SIG-M5 (cell line): ENCODE results near the gene NTM.

Experiments
- DNase-seq: peaks from one replicate; lab custom pipeline; 2025; lab: John Stamatoyannopoulos, UW

Gene NTM

GRCh38 chr11:131687291-131688047, 317.1 kb downstream of the NTM start:
- DNase-seq = no peak

DNA sequence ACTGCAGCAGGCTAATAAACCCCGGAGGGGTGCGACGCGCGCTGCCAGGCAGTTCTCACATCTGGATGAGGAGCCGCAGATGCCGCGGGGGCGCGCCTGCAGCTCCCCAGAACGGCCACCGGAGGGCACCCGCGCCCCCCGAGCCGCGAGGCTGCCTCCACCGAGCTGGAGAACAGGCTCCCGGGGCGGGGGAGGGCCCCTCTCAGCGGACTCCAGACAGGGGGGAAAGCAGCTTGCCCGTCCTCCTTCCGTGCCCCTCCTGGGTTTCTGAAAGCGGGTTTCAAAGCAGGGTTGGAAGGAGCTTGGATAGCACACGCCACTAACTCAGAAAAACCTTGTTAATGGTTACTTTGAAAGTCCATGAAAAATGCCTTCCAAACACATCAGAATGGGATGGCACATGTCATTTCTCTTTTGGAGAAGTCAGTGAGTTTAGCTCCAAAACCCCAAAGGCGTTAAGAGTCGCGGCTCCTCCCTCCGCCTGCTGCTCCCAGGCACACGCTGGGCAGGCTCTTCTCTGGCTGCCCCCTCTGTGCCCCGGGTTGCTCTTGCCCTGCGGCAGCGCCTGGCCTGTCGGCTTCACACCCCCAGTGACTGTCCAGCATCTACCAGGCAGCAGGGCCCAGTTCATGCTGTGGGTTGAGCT, 317.8 kb downstream of the NTM start:
- DNase-seq = no peak

DNA sequence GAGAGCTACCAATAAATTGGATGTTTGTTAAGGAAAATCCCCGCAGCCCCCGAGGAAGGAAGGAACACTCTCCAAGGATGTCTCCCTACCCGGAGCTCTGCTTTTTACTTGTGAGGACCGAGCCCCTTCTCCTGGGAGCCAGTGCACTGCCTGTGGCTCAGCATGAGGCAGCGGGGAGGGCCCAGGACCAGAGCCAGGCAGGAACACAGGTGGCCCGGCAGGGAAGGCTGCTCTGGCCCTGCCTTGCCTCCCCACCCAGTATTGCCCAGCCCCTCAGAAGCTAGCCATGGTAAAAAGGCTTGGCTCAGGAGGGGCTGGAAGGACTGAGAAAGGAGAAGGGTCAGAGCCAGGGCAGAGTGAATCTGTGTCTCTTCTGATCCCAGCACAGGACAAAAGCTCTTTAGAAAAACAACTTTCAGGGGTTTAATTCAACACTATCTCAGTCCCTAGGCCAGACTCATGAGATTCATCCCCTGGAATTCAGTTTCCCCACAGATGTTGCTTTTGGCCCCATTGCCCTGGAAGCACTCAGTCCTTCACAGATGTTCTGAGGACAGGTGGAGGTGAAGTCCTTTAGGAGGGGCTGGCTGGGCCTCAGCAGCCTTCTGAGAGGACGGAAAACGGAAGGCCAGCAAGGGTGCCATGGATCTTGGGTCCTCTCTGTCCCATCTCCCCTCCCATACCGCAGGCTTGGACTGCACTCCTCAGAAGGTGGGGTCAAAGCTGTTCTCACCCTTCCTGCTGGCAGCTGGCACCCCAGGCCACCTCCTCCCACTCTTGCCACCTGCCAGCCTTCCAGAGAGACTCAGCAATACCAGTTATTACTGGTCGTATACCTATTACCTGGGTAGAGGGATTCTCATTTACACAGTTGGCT, 318.9 kb downstream of the NTM start:
- DNase-seq = no peak

GRCh38 chr11:131690362-131690761, 319.9 kb downstream of the NTM start:
- DNase-seq = no peak

DNA sequence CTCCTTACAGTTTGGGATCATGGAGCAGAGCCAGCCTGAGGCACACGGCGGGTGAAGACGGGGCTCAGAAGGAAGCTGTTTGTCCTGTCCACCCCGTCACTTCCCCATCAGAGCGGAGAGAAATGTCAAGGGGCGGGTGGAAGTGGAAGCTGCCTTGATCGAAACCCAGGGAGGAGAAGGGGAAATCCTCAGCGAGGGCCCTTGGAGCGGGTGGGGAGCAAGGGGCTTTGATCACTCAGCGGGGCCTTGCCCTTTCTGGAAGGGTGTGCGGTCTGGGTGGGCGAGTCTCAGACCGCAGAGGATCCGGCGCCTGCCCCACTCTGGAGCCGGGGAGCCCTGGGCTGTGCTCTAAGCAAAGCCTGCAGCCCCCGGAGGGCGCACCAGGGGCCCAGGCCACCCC, 320.4 kb downstream of the NTM start:
- no peak for DNase-seq

GRCh38 chr11:131691181-131692041, 321.0 kb downstream of the NTM start:
- no peak for DNase-seq

DNA sequence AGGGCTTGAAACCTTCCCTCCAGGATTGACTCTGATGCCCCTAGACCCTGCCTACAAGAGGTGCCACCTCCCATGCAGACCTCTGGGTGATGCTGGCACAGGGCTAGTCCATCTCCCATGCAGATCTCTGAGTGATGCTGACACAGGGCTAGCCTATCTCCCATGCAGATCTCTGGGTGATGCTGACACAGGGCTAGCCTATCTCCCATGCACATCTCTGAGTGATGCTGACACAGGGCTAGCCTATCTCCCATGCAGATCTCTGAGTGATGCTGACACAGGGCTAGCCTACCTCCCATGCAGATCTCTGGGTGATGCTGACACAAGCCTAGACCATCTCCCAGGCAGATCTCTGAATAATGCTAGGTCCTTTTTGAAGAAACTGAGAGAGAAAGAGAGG, 321.7 kb downstream of the NTM start:
- no peak for DNase-seq

DNA sequence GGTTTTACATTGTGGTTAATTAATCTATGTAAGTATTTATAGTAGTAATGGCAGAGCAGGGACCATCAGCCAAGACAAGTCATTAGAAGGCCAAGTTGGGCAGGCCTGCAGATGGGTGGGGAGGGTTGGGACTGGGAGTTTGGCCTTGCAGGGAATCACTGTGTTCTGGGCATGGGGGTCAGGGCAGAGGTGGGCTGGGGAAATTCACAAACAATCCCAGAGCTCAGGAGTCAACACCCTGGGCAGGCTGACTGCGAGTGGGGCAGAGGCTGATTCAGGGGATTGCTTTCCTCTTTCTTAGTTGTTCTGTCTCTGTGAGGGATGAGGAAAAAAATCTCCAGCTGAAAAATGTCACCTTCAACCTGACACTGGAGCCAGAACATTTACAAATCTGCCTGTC, 322.5 kb downstream of the NTM start:
- DNase-seq = no peak

GRCh38 chr11:131693756-131694155, 323.3 kb downstream of the NTM start:
- DNase-seq = no peak

- no peak for DNase-seq
Measured at GRCh38 chr11:131694526-131695424, 324.4 kb downstream of the NTM start.

- no peak for DNase-seq
Measured at GRCh38 chr11:131695889-131696429, 325.5 kb downstream of the NTM start.

DNA sequence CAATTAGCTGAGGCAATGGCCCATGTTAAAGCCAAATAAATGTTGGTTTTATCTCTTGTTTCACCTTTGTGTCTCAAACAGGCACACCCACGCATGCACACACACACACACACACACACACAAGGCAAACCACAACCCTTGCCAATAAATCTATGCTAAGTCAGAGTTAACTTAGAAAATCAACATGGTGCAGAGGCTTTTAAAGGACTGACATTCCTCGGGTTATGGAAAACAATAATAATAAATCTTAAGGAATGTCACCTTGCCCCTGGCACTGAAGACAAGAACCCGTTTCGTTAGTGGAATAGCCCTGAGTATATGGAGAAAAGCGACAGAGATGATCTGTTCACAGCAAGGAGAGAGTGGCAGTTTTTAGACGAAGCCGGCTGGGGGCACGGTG, 326.3 kb downstream of the NTM start:
- DNase-seq = no peak

- no peak for DNase-seq
Measured at GRCh38 chr11:131703311-131703710, 332.9 kb downstream of the NTM start.

GRCh38 chr11:131704682-131705081, 334.3 kb downstream of the NTM start:
- no peak for DNase-seq

GRCh38 chr11:131710511-131710910, 340.1 kb downstream of the NTM start:
- DNase-seq = no peak

- no peak for DNase-seq
Measured at GRCh38 chr11:131712897-131713296, 342.5 kb downstream of the NTM start.

DNA sequence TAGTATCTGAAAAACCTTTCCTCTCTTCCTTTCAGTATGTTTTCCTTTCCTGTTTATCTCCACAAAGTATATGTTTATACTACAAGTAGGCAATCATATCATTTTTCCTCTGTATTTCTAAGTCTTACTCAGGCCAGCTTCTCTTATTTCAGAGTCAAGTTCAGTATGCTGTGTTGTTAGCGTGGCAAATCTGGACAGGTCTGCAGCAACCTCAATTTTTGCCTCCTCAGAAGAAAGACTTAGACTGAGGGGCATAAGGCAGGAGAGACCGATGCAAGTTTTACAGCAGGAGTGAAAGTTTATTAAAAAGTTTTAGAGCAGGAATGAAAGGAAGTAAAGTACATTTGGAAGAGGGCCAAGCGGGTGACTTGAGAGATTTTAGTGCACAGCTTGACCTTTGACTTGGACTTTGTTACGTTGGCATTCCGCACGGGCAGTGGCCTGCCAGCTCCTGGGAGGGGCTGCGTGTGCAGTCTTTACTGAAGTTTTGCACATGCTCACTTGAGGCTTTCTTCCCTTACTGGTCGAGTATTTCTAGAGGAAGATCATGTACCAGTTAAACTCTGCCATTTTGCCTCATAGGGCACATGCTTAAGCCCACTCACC, 343.2 kb downstream of the NTM start:
- DNase-seq = no peak

GRCh38 chr11:131717616-131718015, 347.2 kb downstream of the NTM start:
- no peak for DNase-seq

- no peak for DNase-seq
Measured at GRCh38 chr11:131723088-131723487, 352.7 kb downstream of the NTM start.

GRCh38 chr11:131724436-131724975, 354.1 kb downstream of the NTM start:
- no peak for DNase-seq
